Suprapubic skin (tissue), 4 donors: ENCODE results near the gene RERE.

Source experiments
- CTCF ChIP-seq, 2 donors: fragments of 200-600 bp in 1 of 2; fragments of 450-650 bp in 1 of 2; sonication (generic) in 1 of 2; IDR thresholded peaks; one replicate each; pipeline ENCODE4 v1.5.1; 2016 to 2019; ENCODE audit warnings: antibody characterized with exemption in 2 of 2, mild to moderate bottlenecking in 1 of 2, moderate library complexity in 1 of 2
- POLR2A ChIP-seq, 2 donors: fragments of 450-650 bp; IDR thresholded peaks; one replicate each; pipeline ENCODE4 v1.6.1; 2017; ENCODE audit warnings: antibody characterized with exemption in 2 of 2, mild to moderate bottlenecking in 2 of 2, moderate library complexity in 2 of 2
- POLR2AphosphoS5 ChIP-seq, 3 donors: sonication (generic); formaldehyde crosslinking; IDR thresholded peaks; one replicate each; pipeline ENCODE4 v1.6.1; 2017; ENCODE audit warnings: antibody characterized with exemption in 3 of 3

GRCh38 chr1:8468751-8469150, 348.7 kb downstream of the RERE start:
- no peak for TF ChIP-seq CTCF (IDR thresholded peaks at IDR 0.05)
- no peak for TF ChIP-seq POLR2AphosphoS5 (IDR thresholded peaks at IDR 0.05)
- no peak for TF ChIP-seq POLR2A (IDR thresholded peaks at IDR 0.05)
